Measurements from ENCODE around the gene PNPLA2.

The PNPLA2 gene

DNA sequence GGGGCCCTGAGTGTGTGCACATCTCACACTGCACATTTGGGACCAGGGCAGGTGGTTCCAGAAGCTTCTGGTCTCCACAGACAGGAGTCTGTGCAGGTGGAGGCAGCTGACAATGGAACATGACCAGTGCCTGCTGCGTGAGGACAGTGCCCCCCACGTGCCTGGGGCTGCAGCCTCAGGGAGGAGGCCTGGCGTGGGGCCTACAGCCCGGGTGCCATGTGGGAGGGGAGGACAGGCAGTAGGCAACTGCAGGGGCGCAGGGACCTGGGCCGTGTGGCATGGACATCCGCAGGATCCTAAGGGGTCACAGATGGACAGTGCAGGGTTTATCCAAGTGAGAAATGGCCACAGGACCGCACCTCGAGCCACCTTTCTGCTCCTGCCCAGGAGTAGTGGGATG is 52.8 kb downstream of the PNPLA2 start:
- H3K4me3 ChIP-seq (ENCODE audit: control insufficient read depth, low read depth, low read length) = no peak overlapping the region
- TF ChIP-seq, protein P1, sequence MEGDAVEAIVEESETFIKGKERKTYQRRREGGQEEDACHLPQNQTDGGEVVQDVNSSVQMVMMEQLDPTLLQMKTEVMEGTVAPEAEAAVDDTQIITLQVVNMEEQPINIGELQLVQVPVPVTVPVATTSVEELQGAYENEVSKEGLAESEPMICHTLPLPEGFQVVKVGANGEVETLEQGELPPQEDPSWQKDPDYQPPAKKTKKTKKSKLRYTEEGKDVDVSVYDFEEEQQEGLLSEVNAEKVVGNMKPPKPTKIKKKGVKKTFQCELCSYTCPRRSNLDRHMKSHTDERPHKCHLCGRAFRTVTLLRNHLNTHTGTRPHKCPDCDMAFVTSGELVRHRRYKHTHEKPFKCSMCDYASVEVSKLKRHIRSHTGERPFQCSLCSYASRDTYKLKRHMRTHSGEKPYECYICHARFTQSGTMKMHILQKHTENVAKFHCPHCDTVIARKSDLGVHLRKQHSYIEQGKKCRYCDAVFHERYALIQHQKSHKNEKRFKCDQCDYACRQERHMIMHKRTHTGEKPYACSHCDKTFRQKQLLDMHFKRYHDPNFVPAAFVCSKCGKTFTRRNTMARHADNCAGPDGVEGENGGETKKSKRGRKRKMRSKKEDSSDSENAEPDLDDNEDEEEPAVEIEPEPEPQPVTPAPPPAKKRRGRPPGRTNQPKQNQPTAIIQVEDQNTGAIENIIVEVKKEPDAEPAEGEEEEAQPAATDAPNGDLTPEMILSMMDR (IDR thresholded peaks at IDR 0.05; ENCODE audit: control insufficient read depth, insufficient read depth, low read depth, low read length, missing control alignments) = no peak
- DNase-seq (ENCODE audit: low read depth) = no peak

DNA sequence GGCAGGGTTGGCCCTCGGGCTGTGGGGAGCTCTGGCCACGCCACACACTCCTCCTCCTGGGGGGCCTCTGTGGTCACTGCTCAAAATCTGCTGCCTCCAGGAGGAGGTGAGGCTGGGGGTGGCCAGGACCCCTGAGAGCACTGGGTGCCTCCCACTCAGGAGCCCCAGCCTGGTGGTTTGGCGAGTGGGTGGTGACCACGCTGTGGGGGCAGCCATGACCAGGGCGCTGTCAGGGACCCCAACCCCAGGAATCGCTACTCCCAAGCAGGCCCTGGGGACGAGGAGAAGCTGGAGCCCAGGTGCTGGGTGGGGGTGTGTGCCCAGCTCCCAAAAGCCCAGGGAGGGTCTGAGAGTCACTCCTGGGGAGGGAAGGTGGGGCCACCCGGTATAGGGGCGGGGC is 54.1 kb downstream of the PNPLA2 start:
- H3K4me3 ChIP-seq (ENCODE audit: control insufficient read depth, low read depth, low read length) = no peak overlapping the region
- TF ChIP-seq, protein P1 (IDR thresholded peaks at IDR 0.05; ENCODE audit: control insufficient read depth, insufficient read depth, low read depth, low read length, missing control alignments) = no peak
- no peak for DNase-seq (ENCODE audit: low read depth)

DNA sequence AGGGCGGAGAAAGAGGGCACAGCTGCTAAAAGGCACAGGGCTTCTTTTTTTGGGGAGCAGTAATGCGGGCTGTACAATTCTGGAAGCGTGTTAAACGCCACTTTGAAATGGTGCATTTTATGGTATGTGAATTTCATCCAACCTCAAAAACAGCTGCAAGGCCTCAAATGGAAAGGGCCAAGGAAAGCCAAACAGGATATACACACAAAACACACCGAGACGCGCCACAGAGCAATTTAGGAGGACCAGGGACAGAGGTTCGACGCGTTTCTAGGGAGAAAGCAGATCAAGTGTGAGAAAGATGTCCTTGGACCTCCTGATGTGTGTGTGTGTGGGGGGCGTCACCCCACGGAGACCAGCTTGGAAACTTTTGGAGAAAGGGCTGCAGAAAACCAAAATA is 55.0 kb downstream of the PNPLA2 start:
- DNase-seq (ENCODE audit: low read depth) = no peak
- TF ChIP-seq, protein P1 (IDR thresholded peaks at IDR 0.05; ENCODE audit: control insufficient read depth, insufficient read depth, low read depth, low read length, missing control alignments) = no peak
- H3K4me3 ChIP-seq (ENCODE audit: control insufficient read depth, low read depth, low read length) = no peak overlapping the region

Measured in AG09309 (cell line).